HL-60 (cell line): ENCODE results near the gene PLXDC2.

Experiments used
- CTCF ChIP-seq: IDR thresholded peaks from one replicate; pipeline ENCODE4 v1.5.1; 2011; ENCODE audit warnings: low read length, control low read depth, inconsistent platforms; ENCODE audit not compliant: insufficient read depth
- GABPA ChIP-seq: IDR thresholded peaks from 2 replicates; pipeline ENCODE4 v1.6.1; 2012; ENCODE audit warnings: low read depth
- POLR2AphosphoS5 ChIP-seq: IDR thresholded peaks from 2 replicates; pipeline ENCODE4 v1.6.1; 2012; ENCODE audit warnings: low read depth
- SPI1 ChIP-seq: IDR thresholded peaks from 2 replicates; pipeline ENCODE4 v1.6.1; 2012; ENCODE audit warnings: low read depth, mild to moderate bottlenecking, borderline replicate concordance
- TF ChIP-seq, protein P1 (sequence below): IDR thresholded peaks from 2 replicates; pipeline ENCODE4 v1.6.1; 2012; ENCODE audit warnings: low read depth; ENCODE audit not compliant: insufficient replicate concordance

DNA sequence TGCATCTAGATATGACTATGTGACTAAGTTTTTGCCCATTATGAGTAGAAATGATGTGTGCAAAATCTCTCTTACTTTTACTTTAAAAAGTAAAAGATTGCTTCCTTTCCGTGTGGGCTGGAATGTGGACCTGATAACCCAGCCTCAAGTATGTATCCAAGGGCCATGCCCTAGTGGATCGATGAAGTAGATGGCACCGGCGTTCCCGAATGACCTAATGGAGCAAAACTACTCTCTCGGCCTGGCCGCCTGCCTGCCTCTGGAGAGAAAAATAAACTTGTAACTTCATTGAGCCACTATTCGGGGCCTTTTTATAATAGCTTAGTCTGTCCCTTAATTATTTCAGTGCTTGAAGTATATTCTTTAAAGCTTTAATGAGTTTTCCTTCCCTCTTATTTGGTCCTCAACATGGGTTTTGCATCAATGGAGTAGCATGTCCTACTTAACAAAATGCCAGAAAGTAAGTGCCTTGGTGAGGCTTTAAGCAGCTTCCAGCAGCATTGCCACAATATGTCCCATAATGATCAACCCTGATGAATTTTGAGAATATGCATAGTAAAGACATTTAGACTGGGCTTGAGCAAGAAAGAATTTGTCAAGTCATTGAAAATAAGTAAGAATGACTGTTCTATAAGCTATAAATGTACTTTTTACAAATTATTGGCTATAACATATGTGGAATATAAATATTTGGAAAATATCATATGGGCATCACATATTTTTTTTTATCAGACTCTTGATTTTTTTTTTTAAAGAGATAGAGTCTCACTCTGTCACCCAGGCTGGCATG, 61.4 kb downstream of the PLXDC2 start:
- TF ChIP-seq CTCF = no peak
- TF ChIP-seq, protein P1, sequence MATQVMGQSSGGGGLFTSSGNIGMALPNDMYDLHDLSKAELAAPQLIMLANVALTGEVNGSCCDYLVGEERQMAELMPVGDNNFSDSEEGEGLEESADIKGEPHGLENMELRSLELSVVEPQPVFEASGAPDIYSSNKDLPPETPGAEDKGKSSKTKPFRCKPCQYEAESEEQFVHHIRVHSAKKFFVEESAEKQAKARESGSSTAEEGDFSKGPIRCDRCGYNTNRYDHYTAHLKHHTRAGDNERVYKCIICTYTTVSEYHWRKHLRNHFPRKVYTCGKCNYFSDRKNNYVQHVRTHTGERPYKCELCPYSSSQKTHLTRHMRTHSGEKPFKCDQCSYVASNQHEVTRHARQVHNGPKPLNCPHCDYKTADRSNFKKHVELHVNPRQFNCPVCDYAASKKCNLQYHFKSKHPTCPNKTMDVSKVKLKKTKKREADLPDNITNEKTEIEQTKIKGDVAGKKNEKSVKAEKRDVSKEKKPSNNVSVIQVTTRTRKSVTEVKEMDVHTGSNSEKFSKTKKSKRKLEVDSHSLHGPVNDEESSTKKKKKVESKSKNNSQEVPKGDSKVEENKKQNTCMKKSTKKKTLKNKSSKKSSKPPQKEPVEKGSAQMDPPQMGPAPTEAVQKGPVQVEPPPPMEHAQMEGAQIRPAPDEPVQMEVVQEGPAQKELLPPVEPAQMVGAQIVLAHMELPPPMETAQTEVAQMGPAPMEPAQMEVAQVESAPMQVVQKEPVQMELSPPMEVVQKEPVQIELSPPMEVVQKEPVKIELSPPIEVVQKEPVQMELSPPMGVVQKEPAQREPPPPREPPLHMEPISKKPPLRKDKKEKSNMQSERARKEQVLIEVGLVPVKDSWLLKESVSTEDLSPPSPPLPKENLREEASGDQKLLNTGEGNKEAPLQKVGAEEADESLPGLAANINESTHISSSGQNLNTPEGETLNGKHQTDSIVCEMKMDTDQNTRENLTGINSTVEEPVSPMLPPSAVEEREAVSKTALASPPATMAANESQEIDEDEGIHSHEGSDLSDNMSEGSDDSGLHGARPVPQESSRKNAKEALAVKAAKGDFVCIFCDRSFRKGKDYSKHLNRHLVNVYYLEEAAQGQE = no peak
- TF ChIP-seq GABPA = no peak
- no peak for TF ChIP-seq SPI1
- no peak for TF ChIP-seq POLR2AphosphoS5
